B cell (primary cell): ENCODE data around the gene SMARCAD1. TPM values are rescaled to one million over a fixed set of nuclear protein-coding genes. Genes with fewer than 3 reads are reported as not detected.
"Not testable (repeated sequence)": the region's sequence is repeated elsewhere in the genome, so short reads cannot be mapped to it uniquely, and the experiment has no call there.

Experiments
- ATAC-seq: fragments of 200-7000 bp; cut with Tn5 transposase; one replicate; pipeline ENCODE4 v1.10.0; 2021; ENCODE audit warnings: low read depth, mild to moderate bottlenecking, moderate number of reproducible peaks, moderate library complexity
- CTCF ChIA-PET: fragments of 350-600 bp; sonication (Branson Sonifier 250); formaldehyde crosslinking; loops from one replicate; lab custom pipeline; 2021; ENCODE audit warnings: antibody characterized with exemption, inconsistent platforms; lab: Charles Lee
- POLR2A ChIA-PET: fragments of 350-600 bp; sonication (Branson Sonifier 250); formaldehyde crosslinking; loops from one replicate; lab custom pipeline; 2021; ENCODE audit warnings: antibody characterized with exemption; lab: Charles Lee
- DNase-seq: peaks from one replicate; pipeline ENCODE4 v3.0.0; 2013
- H2AFZ ChIP-seq: 2 replicates; pipeline ENCODE4 v1.6.1; 2012; ENCODE audit warnings: mild to moderate bottlenecking, low read depth, low read length; ENCODE audit not compliant: insufficient read depth, poor library complexity, severe bottlenecking
- H3K27ac ChIP-seq, 2 donors: 1 replicate in 1 of 2; 2 replicates in 1 of 2; pipeline ENCODE4 v1.5.1; 2012 to 2013; ENCODE audit warnings: low read length in 2 of 2, mild to moderate bottlenecking in 2 of 2, moderate library complexity in 1 of 2
- H3K27me3 ChIP-seq, 4 experiments: fragments of 200-600 bp in 1 of 4; sonication (generic) in 1 of 4; replicated peaks in 1 of 4; 1 replicate in 2 of 4; 2 replicates in 2 of 4; pipeline versions ENCODE4 v1.6.1 to v1.7.0; 2013 to 2016; ENCODE audit warnings: low read length in 3 of 4, mild to moderate bottlenecking in 2 of 4, mixed read lengths in 1 of 4, moderate library complexity in 1 of 4; ENCODE audit not compliant: insufficient read depth in 4 of 4, control insufficient read depth in 3 of 4; ENCODE audit errors: control extremely low read depth in 1 of 4
- H3K36me3 ChIP-seq, 2 experiments: replicated peaks in 1 of 2; 1 replicate in 1 of 2; 2 replicates in 1 of 2; pipeline versions ENCODE4 v1.6.1 to v1.7.1; 2013; ENCODE audit warnings: low read length in 1 of 2; ENCODE audit not compliant: insufficient read depth in 2 of 2, control insufficient read depth in 1 of 2; ENCODE audit errors: control extremely low read depth in 1 of 2, extremely low read depth in 1 of 2
- H3K4me1 ChIP-seq, 2 donors: fragments of 200-600 bp in 1 of 2; sonication (generic) in 1 of 2; 1 replicate in 1 of 2; 2 replicates in 1 of 2; pipeline versions ENCODE4 v1.5.1 to v1.6.1; 2013 to 2017; ENCODE audit warnings: low read length in 2 of 2; ENCODE audit not compliant: control insufficient read depth in 2 of 2, insufficient read depth in 2 of 2
- H3K4me2 ChIP-seq: replicated peaks from 2 replicates; pipeline ENCODE3; 2012; ENCODE audit warnings: mild to moderate bottlenecking, low read depth, low read length; ENCODE audit not compliant: poor library complexity, severe bottlenecking
- H3K4me3 ChIP-seq, 5 experiments: fragments of 200-600 bp in 1 of 5; sonication (generic) in 1 of 5; 1 replicate in 3 of 5; 2 replicates in 2 of 5; pipeline versions ENCODE4 v1.5.1 to v1.7.0; 2011 to 2016; ENCODE audit warnings: low read length in 4 of 5, mild to moderate bottlenecking in 4 of 5, low read depth in 2 of 5, control low read depth in 1 of 5, moderate library complexity in 1 of 5; ENCODE audit not compliant: insufficient read depth in 1 of 5; ENCODE audit errors: control extremely low read depth in 1 of 5, extremely low read depth in 1 of 5
- H3K79me2 ChIP-seq: fragments of 200-600 bp; sonication (generic); one replicate; pipeline ENCODE4 v1.6.0; 2016; ENCODE audit warnings: low read length; ENCODE audit not compliant: control insufficient read depth, insufficient read depth
- H3K9ac ChIP-seq: fragments of 200-600 bp; sonication (generic); 2 replicates; pipeline ENCODE4 v1.6.1; 2017; ENCODE audit warnings: mild to moderate bottlenecking, low read length, moderate library complexity
- H3K9me3 ChIP-seq, 3 donors: one replicate each; pipeline versions ENCODE4 v1.6.1 to v1.7.1; 2013; ENCODE audit warnings: low read length in 2 of 3; ENCODE audit not compliant: control insufficient read depth in 2 of 3, insufficient read depth in 1 of 3; ENCODE audit errors: control extremely low read depth in 1 of 3
- H4K20me1 ChIP-seq: 2 replicates; pipeline ENCODE4 v1.6.0; 2012; ENCODE audit warnings: mild to moderate bottlenecking, low read length; ENCODE audit not compliant: insufficient read depth, control insufficient read depth, poor library complexity, severe bottlenecking
- H3K27ac Mint-ChIP-seq: one replicate; pipeline ENCODE4 v1.8.0; 2021; ENCODE audit warnings: mixed read lengths
- H3K27me3 Mint-ChIP-seq: one replicate; pipeline ENCODE4 v1.8.0; 2021; ENCODE audit warnings: mixed read lengths
- H3K4me1 Mint-ChIP-seq: one replicate; pipeline ENCODE4 v1.8.0; 2021; ENCODE audit warnings: mixed read lengths
- H3K4me3 Mint-ChIP-seq: one replicate; pipeline ENCODE4 v1.8.0; 2021; ENCODE audit warnings: mixed read lengths
- H3K9me3 Mint-ChIP-seq: one replicate; pipeline ENCODE4 v1.8.0; 2022; ENCODE audit warnings: mixed read lengths; ENCODE audit not compliant: insufficient read depth
- EZH2 ChIP-seq: IDR thresholded peaks from 2 replicates; pipeline ENCODE4 v1.6.1; 2012; ENCODE audit warnings: borderline replicate concordance, low read depth, mild to moderate bottlenecking, moderate library complexity, low read length; ENCODE audit not compliant: insufficient read depth, poor library complexity, severe bottlenecking
- WGBS: methylation state at CpG from one replicate; pipeline ENCODE4 v1.1.5; 2013; ENCODE audit warnings: missing lambda C conversion rate; ENCODE audit not compliant: insufficient coverage; 5-methylcytosine and 5-hydroxymethylcytosine counted together
- intact Hi-C: fragments of 100-400 bp; cut with micrococcal nuclease; formaldehyde crosslinking; loops from one replicate; pipeline ENCODE4 v1.10.0; 2022
- polyA plus RNA-seq: library from polyadenylated mRNA; depleted of rRNA; stranded (reverse); fragments of >200 nt; gene quantifications from 2 replicates; pipeline ENCODE4 v1.2.3, GENCODE V29; 2012
- total RNA-seq, 2 donors: library from RNA; stranded (reverse); fragments of 120-200 nt in 1 of 2; gene quantifications; 1 replicate in 1 of 2; 2 replicates in 1 of 2; pipeline versions ENCODE4 v1.2.3 to v1.2.4, GENCODE V29; 2013 to 2022
- TF ChIP-seq, protein P1 (sequence below): fragments of 200-600 bp; IDR thresholded peaks from one replicate; pipeline ENCODE4 v1.8.0; 2022; ENCODE audit warnings: antibody characterized with exemption, mild to moderate bottlenecking

SMARCAD1 gene
- total and polyA plus RNA-seq, 2 donors (not counting 1 experiment from before 2014, with no cell fraction given): 8.2 to 26.7 TPM

- CTCF ChIA-PET: no interaction called here
- ATAC-seq (no peak), DNase-seq (no peak)
- POLR2A ChIA-PET: no interaction called here
- H3K36me3 ChIP-seq: no peaks in the 10 kb centered on the region
- Mint-ChIP-seq H3K27ac (no peak overlapping the region), H3K9me3 (no peaks in the 10 kb centered on the region), H3K27me3 (no peaks in the 10 kb centered on the region), H3K4me1 (no peaks in the 10 kb centered on the region), H3K4me3 (no peak overlapping the region)
- no peaks in the 10 kb centered on the region for H3K79me2 ChIP-seq
- H3K27ac ChIP-seq: no peak overlapping the region
- WGBS: 100% methylated on average over 3 of the region's 4 CpGs
- no peaks in the 10 kb centered on the region for H3K4me1 ChIP-seq
- H3K4me3 ChIP-seq: no peak overlapping the region
- TF ChIP-seq, protein P1, sequence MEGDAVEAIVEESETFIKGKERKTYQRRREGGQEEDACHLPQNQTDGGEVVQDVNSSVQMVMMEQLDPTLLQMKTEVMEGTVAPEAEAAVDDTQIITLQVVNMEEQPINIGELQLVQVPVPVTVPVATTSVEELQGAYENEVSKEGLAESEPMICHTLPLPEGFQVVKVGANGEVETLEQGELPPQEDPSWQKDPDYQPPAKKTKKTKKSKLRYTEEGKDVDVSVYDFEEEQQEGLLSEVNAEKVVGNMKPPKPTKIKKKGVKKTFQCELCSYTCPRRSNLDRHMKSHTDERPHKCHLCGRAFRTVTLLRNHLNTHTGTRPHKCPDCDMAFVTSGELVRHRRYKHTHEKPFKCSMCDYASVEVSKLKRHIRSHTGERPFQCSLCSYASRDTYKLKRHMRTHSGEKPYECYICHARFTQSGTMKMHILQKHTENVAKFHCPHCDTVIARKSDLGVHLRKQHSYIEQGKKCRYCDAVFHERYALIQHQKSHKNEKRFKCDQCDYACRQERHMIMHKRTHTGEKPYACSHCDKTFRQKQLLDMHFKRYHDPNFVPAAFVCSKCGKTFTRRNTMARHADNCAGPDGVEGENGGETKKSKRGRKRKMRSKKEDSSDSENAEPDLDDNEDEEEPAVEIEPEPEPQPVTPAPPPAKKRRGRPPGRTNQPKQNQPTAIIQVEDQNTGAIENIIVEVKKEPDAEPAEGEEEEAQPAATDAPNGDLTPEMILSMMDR: no peak
- TF ChIP-seq EZH2: no peak
- intact Hi-C loops: no loop called here
- no peaks in the 10 kb centered on the region for H4K20me1 ChIP-seq
- H3K9ac ChIP-seq: no peak overlapping the region
- H3K9me3 ChIP-seq: no peaks in the 10 kb centered on the region
- H3K4me2 ChIP-seq: no peak overlapping the region
- no peaks in the 10 kb centered on the region for H3K27me3 ChIP-seq
- H2AFZ ChIP-seq: no peak overlapping the region
These were observed 99.7 kb downstream of the SMARCAD1 start for GRCh38 chr4:94307231-94307871.

GRCh38 chr4:94319927-94320326, 112.3 kb downstream of the SMARCAD1 start:
- H4K20me1 ChIP-seq, H3K36me3 ChIP-seq, POLR2A ChIA-PET, H3K27ac ChIP-seq, ATAC-seq, H3K4me1 ChIP-seq, H3K27me3 Mint-ChIP-seq, H3K4me1 Mint-ChIP-seq, H3K4me3 ChIP-seq, DNase-seq, H3K4me3 Mint-ChIP-seq, H3K9me3 Mint-ChIP-seq, H2AFZ ChIP-seq, CTCF ChIA-PET, H3K9me3 ChIP-seq, H3K9ac ChIP-seq, intact Hi-C loops, H3K4me2 ChIP-seq, H3K27me3 ChIP-seq, H3K27ac Mint-ChIP-seq, H3K79me2 ChIP-seq: not testable (repeated sequence)
